ENCODE results near the gene TCFL5. TPM values are rescaled to one million over a fixed set of nuclear protein-coding genes. Genes with fewer than 3 reads are reported as not detected.

The TCFL5 gene
- total RNA-seq, 4 donors from 2014 or later: 12.3 to 29.7 (median 18.8) TPM

- DNase-seq (ENCODE audit: extremely low spot score): no peak
- H3K36me3 ChIP-seq: peaks cover 26 to 40% (median 37%) of the 10 kb centered on the region in 4 donors
- TF ChIP-seq CTCF (IDR thresholded peaks at IDR 0.05): no peak
- peak in 1 of 2 donors; percentile 24 for TF ChIP-seq POLR2AphosphoS5 (IDR thresholded peaks at IDR 0.05)
- peak overlapping the region in 1 of 4 donors; percentile 9 for H3K27ac ChIP-seq (replicated peaks in 1 of 4)
- no peaks in the 10 kb centered on the region for H3K9me3 ChIP-seq
- WGBS: 45% methylated on average over 17 of the region's 24 CpGs
- peaks cover 4 to 64% (median 34%) of the 10 kb centered on the region in 4 donors for H3K27me3 ChIP-seq
- intact Hi-C loops (cut with DNase I): no loop called here
- peak overlapping the region in 1 of 4 donors; percentile 59 for H3K4me3 ChIP-seq
- H3K4me1 ChIP-seq: peaks cover 44 to 60% (median 57%) of the 10 kb centered on the region in 4 donors
Observed at GRCh38 chr20:62815066-62815991, 46.3 kb downstream of the TCFL5 start.

GRCh38 chr20:62814709-62815065, 46.9 kb downstream of the TCFL5 start:
- H3K27me3 ChIP-seq: peaks cover 4 to 58% (median 34%) of the 10 kb centered on the region in 4 donors
- no peak for DNase-seq (ENCODE audit: extremely low spot score)
- H3K4me3 ChIP-seq: no peak overlapping the region
- H3K9me3 ChIP-seq: no peaks in the 10 kb centered on the region
- no peak overlapping the region for H3K27ac ChIP-seq (replicated peaks in 1 of 4)
- H3K36me3 ChIP-seq: peaks cover 32 to 46% (median 44%) of the 10 kb centered on the region in 4 donors
- WGBS: 65% methylated on average over 5 of the region's 12 CpGs
- intact Hi-C loops (cut with DNase I): no loop called here
- H3K4me1 ChIP-seq: peaks cover 39 to 56% (median 52%) of the 10 kb centered on the region in 4 donors
- no peak for TF ChIP-seq POLR2AphosphoS5 (IDR thresholded peaks at IDR 0.05)
- TF ChIP-seq CTCF (IDR thresholded peaks at IDR 0.05): no peak
- no peak for TF ChIP-seq EP300 (IDR thresholded peaks at IDR 0.05)
- no peak for TF ChIP-seq POLR2A (IDR thresholded peaks at IDR 0.05; ENCODE audit: low read depth)

- no peak for DNase-seq (ENCODE audit: extremely low spot score)
- Histone ChIP-seq H3K27me3 (peaks cover 4 to 53% (median 34%) of the 10 kb centered on the region in 4 donors), H3K4me1 (peaks cover 34 to 52% (median 47%) of the 10 kb centered on the region in 4 donors), H3K9me3 (no peaks in the 10 kb centered on the region), H3K4me3 (no peak overlapping the region), H3K36me3 (peaks cover 37 to 51% (median 49%) of the 10 kb centered on the region in 4 donors), H3K27ac (replicated peaks in 1 of 4) (no peak overlapping the region)
- no peak for TF ChIP-seq CTCF (IDR thresholded peaks at IDR 0.05)
- no peak for TF ChIP-seq POLR2AphosphoS5 (IDR thresholded peaks at IDR 0.05)
- no peak for TF ChIP-seq EP300 (IDR thresholded peaks at IDR 0.05)
- TF ChIP-seq POLR2A (IDR thresholded peaks at IDR 0.05; ENCODE audit: low read depth): no peak
- 58% methylated on average over 3 of the region's 13 CpGs for WGBS
- intact Hi-C loops (cut with DNase I): no loop called here
Observed at GRCh38 chr20:62814060-62814708, 47.4 kb downstream of the TCFL5 start.

GRCh38 chr20:62813588-62813987, 48.0 kb downstream of the TCFL5 start:
- Histone ChIP-seq H3K36me3 (peaks cover 43 to 57% (median 55%) of the 10 kb centered on the region in 4 donors), H3K27me3 (peaks cover 4 to 47% (median 33%) of the 10 kb centered on the region in 4 donors), H3K4me1 (peaks cover 28 to 46% (median 41%) of the 10 kb centered on the region in 4 donors), H3K27ac (replicated peaks in 1 of 4) (no peak overlapping the region), H3K9me3 (no peaks in the 10 kb centered on the region), H3K4me3 (no peak overlapping the region)
- TF ChIP-seq POLR2A (IDR thresholded peaks at IDR 0.05; ENCODE audit: low read depth) (no peak), EP300 (IDR thresholded peaks at IDR 0.05) (no peak), CTCF (IDR thresholded peaks at IDR 0.05) (no peak), POLR2AphosphoS5 (IDR thresholded peaks at IDR 0.05) (no peak)
- 87% methylated on average over 10 of the region's 13 CpGs for WGBS
- intact Hi-C loops (cut with DNase I): no loop called here
- no peak for DNase-seq (ENCODE audit: extremely low spot score)
